Kidney capillary endothelial cell (primary cell): Measurements from ENCODE around the gene RAB6B.

ENCODE experiments used
- DNase-seq: peaks from one replicate; pipeline ENCODE4 v3.0.0-alpha.2; 2018; ENCODE audit warnings: low spot score

The RAB6B gene

GRCh38 chr3:133895208-133896001 is at the start of gene RAB6B:
Gene RAB6B (minus strand): TSS chr3:133895882. CDS start chr3:133895466, 416 bp downstream.
- peak; percentile 27 for DNase-seq

- DNase-seq, result peak; percentile 63
Observed at GRCh38 chr3:133944641-133945380, 49.1 kb upstream of the RAB6B start.

GRCh38 chr3:133944181-133944580 is 48.5 kb upstream of the RAB6B start:
- DNase-seq, result no peak

GRCh38 chr3:133943639-133944141 is 48.0 kb upstream of the RAB6B start:
- peak; percentile 91 for DNase-seq

GRCh38 chr3:133943031-133943535 is 47.4 kb upstream of the RAB6B start:
- no peak for DNase-seq

GRCh38 chr3:133941415-133941821 is 45.7 kb upstream of the RAB6B start:
- no peak for DNase-seq

- DNase-seq, result no peak
Observed at GRCh38 chr3:133940536-133940935, 44.9 kb upstream of the RAB6B start.

- no peak for DNase-seq
Observed at GRCh38 chr3:133939463-133939835, 43.8 kb upstream of the RAB6B start.

- no peak for DNase-seq
Observed at GRCh38 chr3:133938770-133939462, 43.2 kb upstream of the RAB6B start.

GRCh38 chr3:133937756-133938601 is 42.3 kb upstream of the RAB6B start:
- DNase-seq, result no peak

GRCh38 chr3:133937061-133937686 is 41.5 kb upstream of the RAB6B start:
- no peak for DNase-seq

- no peak for DNase-seq
Observed at GRCh38 chr3:133935843-133936769, 40.4 kb upstream of the RAB6B start.

GRCh38 chr3:133934996-133935842 is 39.5 kb upstream of the RAB6B start:
- no peak for DNase-seq

- no peak for DNase-seq
Observed at GRCh38 chr3:133934073-133934970, 38.6 kb upstream of the RAB6B start.

GRCh38 chr3:133933097-133934024 is 37.7 kb upstream of the RAB6B start:
- no peak for DNase-seq

GRCh38 chr3:133932009-133932408 is 36.3 kb upstream of the RAB6B start:
- no peak for DNase-seq

- no peak for DNase-seq
Observed at GRCh38 chr3:133931084-133931483, 35.4 kb upstream of the RAB6B start.
